A673 (cell line): ENCODE data around the gene ZNF385C.

Experiments used
- EZH2 ChIP-seq: fragments of 200-600 bp; sonication (generic); IDR thresholded peaks from 2 replicates; pipeline ENCODE4 v1.6.1; 2017; ENCODE audit warnings: borderline replicate concordance, low read depth, mild to moderate bottlenecking, mixed read lengths, antibody characterized with exemption, low read length; ENCODE audit not compliant: poor library complexity, severe bottlenecking
- TF ChIP-seq, protein P1 (sequence below): fragments of 300-800, 200-600 bp; sonication (generic); conservative IDR thresholded peaks from 2 replicates; pipeline ENCODE4 v1.5.1; 2017; ENCODE audit warnings: low read depth, mild to moderate bottlenecking, antibody characterized with exemption, low read length, moderate library complexity, mixed read lengths

DNA sequence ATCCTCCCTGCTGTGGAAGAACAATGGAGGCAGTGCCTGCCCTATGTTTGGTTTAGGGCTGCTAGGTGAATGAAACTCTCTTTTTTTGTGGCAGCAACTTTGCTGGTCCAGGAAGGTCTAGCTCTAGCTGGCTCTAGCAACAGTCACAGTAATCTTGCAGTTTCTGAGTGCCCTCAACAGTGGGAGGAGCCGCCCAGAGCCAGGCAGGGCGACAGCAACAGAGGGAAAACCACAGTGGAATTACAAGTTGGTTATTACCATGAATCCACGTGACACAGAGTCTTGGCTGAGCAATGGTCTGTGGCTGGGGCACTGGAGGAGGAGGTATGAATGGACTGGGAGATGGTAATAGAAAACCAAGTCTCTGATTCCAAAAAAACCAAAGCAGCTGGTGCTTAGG, 34.7 kb upstream of the ZNF385C start:
- TF ChIP-seq, protein P1, sequence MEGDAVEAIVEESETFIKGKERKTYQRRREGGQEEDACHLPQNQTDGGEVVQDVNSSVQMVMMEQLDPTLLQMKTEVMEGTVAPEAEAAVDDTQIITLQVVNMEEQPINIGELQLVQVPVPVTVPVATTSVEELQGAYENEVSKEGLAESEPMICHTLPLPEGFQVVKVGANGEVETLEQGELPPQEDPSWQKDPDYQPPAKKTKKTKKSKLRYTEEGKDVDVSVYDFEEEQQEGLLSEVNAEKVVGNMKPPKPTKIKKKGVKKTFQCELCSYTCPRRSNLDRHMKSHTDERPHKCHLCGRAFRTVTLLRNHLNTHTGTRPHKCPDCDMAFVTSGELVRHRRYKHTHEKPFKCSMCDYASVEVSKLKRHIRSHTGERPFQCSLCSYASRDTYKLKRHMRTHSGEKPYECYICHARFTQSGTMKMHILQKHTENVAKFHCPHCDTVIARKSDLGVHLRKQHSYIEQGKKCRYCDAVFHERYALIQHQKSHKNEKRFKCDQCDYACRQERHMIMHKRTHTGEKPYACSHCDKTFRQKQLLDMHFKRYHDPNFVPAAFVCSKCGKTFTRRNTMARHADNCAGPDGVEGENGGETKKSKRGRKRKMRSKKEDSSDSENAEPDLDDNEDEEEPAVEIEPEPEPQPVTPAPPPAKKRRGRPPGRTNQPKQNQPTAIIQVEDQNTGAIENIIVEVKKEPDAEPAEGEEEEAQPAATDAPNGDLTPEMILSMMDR = no peak
- no peak for TF ChIP-seq EZH2
